ENCODE data around the gene CBLB.

The CBLB gene

DNA sequence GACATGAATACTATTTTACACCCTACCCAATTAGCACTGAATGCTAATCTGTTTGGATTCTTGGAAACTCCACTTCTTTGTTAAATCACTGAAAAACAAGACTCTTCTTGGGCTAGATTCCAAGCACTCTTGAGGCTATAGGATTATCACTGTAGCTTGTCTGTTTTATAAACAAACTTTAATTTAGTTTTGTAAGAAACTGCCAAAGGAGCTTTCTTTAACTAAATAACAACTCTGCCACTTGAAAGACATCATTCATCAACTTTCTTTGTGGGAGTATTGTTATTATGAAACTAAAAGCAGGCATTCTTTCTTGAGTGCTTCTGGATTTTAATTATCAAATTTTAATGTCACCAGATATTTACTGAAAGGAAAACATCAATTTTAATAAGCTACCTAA lies 24.1 kb downstream of the CBLB start:
- no peak for TF ChIP-seq POLR2AphosphoS5 (IDR thresholded peaks at IDR 0.05; ENCODE audit: low read depth, low read length)
- TF ChIP-seq FOXP2 (optimal IDR thresholded peaks at IDR 0.05; ENCODE audit: borderline replicate concordance, extremely low read depth, extremely low read length, insufficient read depth): no peak
- TF ChIP-seq, protein P1, sequence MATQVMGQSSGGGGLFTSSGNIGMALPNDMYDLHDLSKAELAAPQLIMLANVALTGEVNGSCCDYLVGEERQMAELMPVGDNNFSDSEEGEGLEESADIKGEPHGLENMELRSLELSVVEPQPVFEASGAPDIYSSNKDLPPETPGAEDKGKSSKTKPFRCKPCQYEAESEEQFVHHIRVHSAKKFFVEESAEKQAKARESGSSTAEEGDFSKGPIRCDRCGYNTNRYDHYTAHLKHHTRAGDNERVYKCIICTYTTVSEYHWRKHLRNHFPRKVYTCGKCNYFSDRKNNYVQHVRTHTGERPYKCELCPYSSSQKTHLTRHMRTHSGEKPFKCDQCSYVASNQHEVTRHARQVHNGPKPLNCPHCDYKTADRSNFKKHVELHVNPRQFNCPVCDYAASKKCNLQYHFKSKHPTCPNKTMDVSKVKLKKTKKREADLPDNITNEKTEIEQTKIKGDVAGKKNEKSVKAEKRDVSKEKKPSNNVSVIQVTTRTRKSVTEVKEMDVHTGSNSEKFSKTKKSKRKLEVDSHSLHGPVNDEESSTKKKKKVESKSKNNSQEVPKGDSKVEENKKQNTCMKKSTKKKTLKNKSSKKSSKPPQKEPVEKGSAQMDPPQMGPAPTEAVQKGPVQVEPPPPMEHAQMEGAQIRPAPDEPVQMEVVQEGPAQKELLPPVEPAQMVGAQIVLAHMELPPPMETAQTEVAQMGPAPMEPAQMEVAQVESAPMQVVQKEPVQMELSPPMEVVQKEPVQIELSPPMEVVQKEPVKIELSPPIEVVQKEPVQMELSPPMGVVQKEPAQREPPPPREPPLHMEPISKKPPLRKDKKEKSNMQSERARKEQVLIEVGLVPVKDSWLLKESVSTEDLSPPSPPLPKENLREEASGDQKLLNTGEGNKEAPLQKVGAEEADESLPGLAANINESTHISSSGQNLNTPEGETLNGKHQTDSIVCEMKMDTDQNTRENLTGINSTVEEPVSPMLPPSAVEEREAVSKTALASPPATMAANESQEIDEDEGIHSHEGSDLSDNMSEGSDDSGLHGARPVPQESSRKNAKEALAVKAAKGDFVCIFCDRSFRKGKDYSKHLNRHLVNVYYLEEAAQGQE (IDR thresholded peaks at IDR 0.05; ENCODE audit: insufficient read depth in 1 of 2, low read depth in 2 of 2, low read length in 2 of 2): no peak
- TF ChIP-seq TAF1 (IDR thresholded peaks at IDR 0.05; ENCODE audit: borderline replicate concordance, insufficient read depth, low read length): no peak
- no peak for TF ChIP-seq SIN3A (IDR thresholded peaks at IDR 0.05; ENCODE audit: borderline replicate concordance, insufficient read depth, low read length)

DNA sequence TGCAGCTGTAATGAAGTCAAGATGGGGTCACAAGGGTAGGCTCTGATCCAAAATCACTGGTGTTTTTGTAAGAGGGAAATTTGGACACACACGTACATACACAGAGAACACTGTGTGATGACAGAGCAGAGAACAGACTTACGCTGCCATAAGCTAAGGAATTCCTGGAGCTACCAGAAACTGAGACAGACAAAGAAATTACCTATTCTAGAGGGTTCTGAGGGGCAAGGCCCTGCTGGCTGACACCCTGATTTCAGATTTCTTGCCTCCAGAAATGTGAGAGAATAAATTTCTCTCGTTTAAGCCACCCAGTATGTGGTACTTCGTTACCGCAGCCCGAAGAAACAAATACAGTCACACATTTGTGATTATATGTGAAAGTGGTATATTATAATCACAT lies 24.8 kb downstream of the CBLB start:
- no peak for TF ChIP-seq SIN3A (IDR thresholded peaks at IDR 0.05; ENCODE audit: borderline replicate concordance, insufficient read depth, low read length)

DNA sequence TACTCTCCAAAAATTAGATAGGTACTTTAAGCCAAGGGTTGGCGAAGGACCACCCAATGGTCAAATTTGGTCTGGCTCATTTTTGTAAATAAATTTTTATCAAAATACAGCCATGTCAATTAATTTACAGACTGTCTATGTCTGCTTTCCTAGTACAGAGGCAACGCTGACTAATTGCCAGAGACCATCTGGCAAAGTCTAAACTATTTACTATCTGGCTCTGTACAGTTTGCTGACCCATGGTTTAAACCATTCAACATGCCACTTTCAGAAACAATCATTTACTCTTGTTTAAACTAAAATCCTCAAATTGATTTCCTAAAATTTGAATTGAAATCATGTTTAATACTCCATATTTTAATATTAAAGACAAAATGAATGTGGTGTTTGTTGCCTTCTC lies 25.9 kb downstream of the CBLB start:
- TF ChIP-seq, protein P1 (IDR thresholded peaks at IDR 0.05; ENCODE audit: insufficient read depth in 1 of 2, low read depth in 2 of 2, low read length in 2 of 2): no peak

DNA sequence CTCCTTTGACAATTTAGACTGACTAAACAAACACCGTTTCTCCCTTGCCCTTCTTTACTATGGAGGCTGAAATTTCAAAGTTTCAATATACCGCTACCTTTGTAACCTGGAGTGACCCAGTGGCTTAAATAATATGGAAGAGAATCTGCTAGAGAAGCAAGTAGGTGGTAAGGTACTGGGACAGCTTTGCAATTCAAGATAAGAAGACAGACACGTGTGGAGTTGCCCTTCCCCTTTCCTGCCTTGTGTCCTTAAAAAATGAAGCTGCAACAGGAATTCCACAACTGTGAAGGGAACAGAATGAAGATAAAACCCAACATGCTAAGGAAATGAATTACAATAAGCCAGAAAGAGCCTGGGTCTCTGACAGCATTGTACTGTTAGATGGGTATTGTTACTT lies 26.4 kb downstream of the CBLB start:
- TF ChIP-seq SIN3A (IDR thresholded peaks at IDR 0.05; ENCODE audit: borderline replicate concordance, insufficient read depth, low read length): no peak
- TF ChIP-seq TAF1 (IDR thresholded peaks at IDR 0.05; ENCODE audit: borderline replicate concordance, insufficient read depth, low read length): no peak
- no peak for TF ChIP-seq POLR2AphosphoS5 (IDR thresholded peaks at IDR 0.05; ENCODE audit: low read depth, low read length)
- no peak for TF ChIP-seq FOXP2 (optimal IDR thresholded peaks at IDR 0.05; ENCODE audit: borderline replicate concordance, extremely low read depth, extremely low read length, insufficient read depth)
- TF ChIP-seq, protein P1 (IDR thresholded peaks at IDR 0.05; ENCODE audit: insufficient read depth in 1 of 2, low read depth in 2 of 2, low read length in 2 of 2): no peak

DNA sequence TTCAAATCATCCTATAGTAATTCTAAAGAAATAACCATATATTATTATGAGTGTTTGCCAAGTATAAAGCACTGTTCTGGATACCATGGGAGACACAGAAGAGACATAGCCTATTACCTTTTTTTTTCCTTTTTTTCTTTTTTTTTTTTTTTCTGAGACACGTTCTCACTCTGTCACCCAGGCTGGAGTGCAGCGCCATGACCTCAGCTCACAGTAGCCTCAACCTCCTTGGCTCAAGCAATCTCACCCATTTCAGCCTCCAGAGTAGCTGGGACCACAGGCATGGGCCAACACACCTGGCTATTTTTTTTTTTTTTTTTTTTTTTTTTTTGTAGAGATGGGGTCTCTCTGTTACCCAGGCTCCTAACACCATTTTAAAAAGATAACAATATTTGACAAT lies 30.9 kb downstream of the CBLB start:
- no peak for TF ChIP-seq FOXP2 (optimal IDR thresholded peaks at IDR 0.05; ENCODE audit: borderline replicate concordance, extremely low read depth, extremely low read length, insufficient read depth)
- TF ChIP-seq TAF1 (IDR thresholded peaks at IDR 0.05; ENCODE audit: borderline replicate concordance, insufficient read depth, low read length): no peak
- TF ChIP-seq, protein P1 (IDR thresholded peaks at IDR 0.05; ENCODE audit: insufficient read depth in 1 of 2, low read depth in 2 of 2, low read length in 2 of 2): no peak
- TF ChIP-seq SIN3A (IDR thresholded peaks at IDR 0.05; ENCODE audit: borderline replicate concordance, insufficient read depth, low read length): no peak
- no peak for TF ChIP-seq POLR2AphosphoS5 (IDR thresholded peaks at IDR 0.05; ENCODE audit: low read depth, low read length)
